GM12878 (cell line): ENCODE measurements around the gene PPP1R15A. TPM values are rescaled to one million over a fixed set of nuclear protein-coding genes. Genes with fewer than 3 reads are reported as not detected.

Experiments
- ATAC-seq: fragments of 200-7000 bp; cut with Tn5 transposase; 3 replicates; pipeline ENCODE4 v1.9.1; 2020; ENCODE audit warnings: mild to moderate bottlenecking, moderate library complexity
- BruUV-seq: library from RNA; stranded (reverse); fragments of 400-500 nt; replicated peaks from 2 replicates; lab custom pipeline; 2021; lab: Mats Ljungman, UMichigan
- CTCF ChIA-PET: fragments of 300-600 bp; sonication (Branson Sonifier 250); formaldehyde crosslinking; extraction: SDS; loops from one replicate; lab custom pipeline; 2021; ENCODE audit warnings: inconsistent platforms; lab: Yijun Ruan, JAX
- POLR2A ChIA-PET: fragments of 350-600 bp; formaldehyde crosslinking; extraction: SDS; loops from one replicate; lab custom pipeline; 2021; ENCODE audit warnings: inconsistent platforms; lab: Charles Lee
- RAD21 ChIA-PET: fragments of 300-600 bp; sonication (Branson Sonifier 250); formaldehyde crosslinking; loops from one replicate; lab custom pipeline; 2023; ENCODE audit warnings: antibody characterized with exemption; ENCODE audit not compliant: unreplicated experiment; lab: Charles Lee
- SMC1A ChIA-PET: fragments of 300-600 bp; sonication (Branson Sonifier 250); formaldehyde crosslinking; loops from one replicate; lab custom pipeline; 2023; ENCODE audit not compliant: unreplicated experiment, uncharacterized antibody; lab: Charles Lee
- DNase-seq: peaks from one replicate; pipeline ENCODE4 v3.0.0-alpha.2; 2011; ENCODE audit warnings: low read depth, low spot score
- FAIRE-seq: peaks from 3 replicates; lab custom pipeline; 2011; peaks lifted over from hg19 to GRCh38; lab: Jason Lieb, UNC
- H2AFZ ChIP-seq: 2 replicates; pipeline ENCODE4 v1.6.0; 2011; ENCODE audit warnings: low read depth, low read length, control low read depth; ENCODE audit not compliant: control insufficient read depth
- H3K27ac ChIP-seq: 2 replicates; pipeline ENCODE4 v1.5.1; 2011; ENCODE audit warnings: control low read depth; ENCODE audit not compliant: control insufficient read depth, insufficient read depth
- H3K27me3 ChIP-seq, 2 experiments: replicated peaks in 1 of 2; 2 replicates each; pipeline versions ENCODE4 v1.6.0 to v1.6.1; 2011; ENCODE audit warnings: low read length in 1 of 2; ENCODE audit not compliant: control insufficient read depth in 2 of 2, insufficient read depth in 2 of 2
- H3K36me3 ChIP-seq, 2 experiments: 2 replicates each; pipeline ENCODE4 v1.5.1; 2011; ENCODE audit warnings: low read length in 1 of 2; ENCODE audit not compliant: control insufficient read depth in 2 of 2, insufficient read depth in 2 of 2
- H3K4me1 ChIP-seq: 2 replicates; pipeline ENCODE4 v1.6.1; 2011; ENCODE audit warnings: mild to moderate bottlenecking, low read length, moderate library complexity, mixed read lengths; ENCODE audit not compliant: control insufficient read depth, insufficient read depth
- H3K4me2 ChIP-seq: 2 replicates; pipeline ENCODE4 v1.6.0; 2011; ENCODE audit warnings: control low read depth; ENCODE audit not compliant: control insufficient read depth, insufficient read depth
- H3K4me3 ChIP-seq: fragments of 200-600 bp; sonication (generic); 2 replicates; pipeline ENCODE4 v1.5.1; 2016
- H3K79me2 ChIP-seq: 2 replicates; pipeline ENCODE4 v1.6.0; 2011; ENCODE audit warnings: low read length; ENCODE audit not compliant: control insufficient read depth, insufficient read depth
- H3K9ac ChIP-seq: 2 replicates; pipeline ENCODE4 v1.8.0; 2011; ENCODE audit warnings: low read length, control low read depth, mixed read lengths; ENCODE audit not compliant: control insufficient read depth, insufficient read depth
- H3K9me3 ChIP-seq: replicated peaks from 3 replicates; pipeline ENCODE4 v1.5.1; 2011; ENCODE audit warnings: mild to moderate bottlenecking, low read length; ENCODE audit not compliant: control insufficient read depth, insufficient read depth
- H4K20me1 ChIP-seq: 2 replicates; pipeline ENCODE4 v1.6.0; 2011; ENCODE audit not compliant: control insufficient read depth, insufficient read depth
- CHD1 ChIP-seq: IDR thresholded peaks from 2 replicates; pipeline ENCODE4 v1.6.1; 2012; ENCODE audit warnings: low read depth, low read length, improper control_type of control experiment
- HCFC1 ChIP-seq: fragments of 150-350 bp; IDR thresholded peaks from 2 replicates; pipeline ENCODE4 v1.6.1; 2014; ENCODE audit warnings: low read length
- IKZF1 ChIP-seq: fragments of 450-650 bp; conservative IDR thresholded peaks from 2 replicates; pipeline ENCODE4 v1.6.1; 2017; ENCODE audit warnings: antibody characterized with exemption, mild to moderate bottlenecking
- IRF3 ChIP-seq: fragments of 450-650 bp; IDR thresholded peaks from 2 replicates; pipeline ENCODE4 v1.6.1; 2014; ENCODE audit warnings: mild to moderate bottlenecking
- MTA2 ChIP-seq: fragments of 450-650 bp; IDR thresholded peaks from 2 replicates; pipeline ENCODE4 v1.6.1; 2016; ENCODE audit warnings: low read depth, mild to moderate bottlenecking, moderate library complexity
- POLR2A ChIP-seq: IDR thresholded peaks from 2 replicates; pipeline ENCODE4 v1.6.1; 2011; ENCODE audit warnings: low read depth, mild to moderate bottlenecking, low read length
- POLR2AphosphoS2 ChIP-seq: IDR thresholded peaks from 2 replicates; pipeline ENCODE4 v1.6.1; 2011; ENCODE audit warnings: low read depth, mild to moderate bottlenecking, low read length, improper control_type of control experiment, moderate library complexity
- SMAD1 ChIP-seq: fragments of 450-650 bp; IDR thresholded peaks from 2 replicates; pipeline ENCODE4 v1.6.1; 2018; ENCODE audit warnings: mild to moderate bottlenecking, low read depth; ENCODE audit not compliant: partially characterized antibody
- ZNF274 ChIP-seq: IDR thresholded peaks from one replicate; pipeline ENCODE4 v1.8.0; 2011; ENCODE audit not compliant: insufficient read length, insufficient read depth
- WGBS: methylation state at CpG from one replicate; pipeline ENCODE4 v1.1.6; 2016; ENCODE audit warnings: low lambda C conversion rate; ENCODE audit not compliant: insufficient replicate concordance, insufficient coverage; ENCODE audit errors: missing lambda C conversion rate; 5-methylcytosine and 5-hydroxymethylcytosine counted together
- in situ Hi-C: fragments of 300-500 bp; cut with MboI; formaldehyde crosslinking; loops from 9 replicates; pipeline ENCODE4 v1.14.3; 2018; ENCODE audit warnings: mixed read lengths
- intact Hi-C: fragments of 100-400 bp; cut with micrococcal nuclease; formaldehyde crosslinking; loops from one replicate; pipeline ENCODE4 v1.14.2; 2022; ENCODE audit not compliant: unreplicated experiment
- polyA plus RNA-seq, 11 experiments: library from polyadenylated mRNA; depleted of rRNA in 4 of 11; unstranded in 6 of 11; stranded (reverse) in 5 of 11; fragments of >200 nt; fragmentation: Nextera tagmentation in 4 of 11; fragmentation: Illumina TruSeq in 1 of 11; extraction: Ambion mirVana in 4 of 11; extraction: Trizol in 1 of 11; gene quantifications; 1 replicate in 1 of 11; 2 replicates in 10 of 11; pipeline versions ENCODE4 v1.2.1 to v1.2.3, GENCODE V29; 2011 to 2016; ENCODE audit warnings: inconsistent platforms in 2 of 11, missing spikeins in 2 of 11, low read depth in 1 of 11
- total RNA-seq, 4 experiments: library from RNA; depleted of rRNA in 3 of 4; stranded (reverse); fragments of >200 nt in 3 of 4; fragmentation: Illumina TruSeq in 1 of 4; extraction: Trizol in 1 of 4; gene quantifications; 2 replicates each; pipeline versions ENCODE4 v1.2.1 to v1.2.3, GENCODE V29; 2013 to 2021
- TF ChIP-seq, protein P1 (sequence below): IDR thresholded peaks from 2 replicates; pipeline ENCODE4 v1.6.1; 2011; ENCODE audit warnings: low read depth, mild to moderate bottlenecking, low read length, moderate library complexity, borderline replicate concordance; ENCODE audit errors: extremely low read depth

PPP1R15A gene
- total and polyA plus RNA-seq, 10 of the 15 experiments (the other 5 are each of a cell fraction or from before 2014, with no cell fraction given), result 0.68 to 50.8 (median 27.7) TPM

DNA sequence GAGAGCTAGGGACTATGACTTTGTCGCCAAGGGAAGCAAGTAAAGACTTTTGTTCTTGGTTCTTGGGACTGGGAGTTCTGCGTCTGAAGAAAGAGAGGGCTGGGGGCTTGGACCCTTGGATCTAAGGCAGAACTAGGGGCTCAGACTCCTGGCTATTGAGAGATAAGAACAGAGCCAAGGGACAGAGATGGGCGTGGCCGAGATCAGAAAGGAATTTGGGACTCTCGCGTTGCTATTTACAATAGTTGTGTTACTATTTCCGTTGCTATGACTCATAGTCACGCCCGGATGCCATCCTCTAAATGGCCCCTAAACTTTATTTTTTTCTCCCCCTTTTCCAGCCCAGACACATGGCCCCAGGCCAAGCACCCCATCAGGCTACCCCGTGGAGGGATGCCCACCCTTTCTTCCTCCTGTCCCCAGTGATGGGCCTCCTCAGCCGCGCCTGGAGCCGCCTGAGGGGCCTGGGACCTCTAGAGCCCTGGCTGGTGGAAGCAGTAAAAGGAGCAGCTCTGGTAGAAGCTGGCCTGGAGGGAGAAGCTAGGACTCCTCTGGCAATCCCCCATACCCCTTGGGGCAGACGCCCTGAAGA lies 759 bp downstream of the PPP1R15A start (continued):
- no peak for TF ChIP-seq IRF3
- TF ChIP-seq, protein P1, sequence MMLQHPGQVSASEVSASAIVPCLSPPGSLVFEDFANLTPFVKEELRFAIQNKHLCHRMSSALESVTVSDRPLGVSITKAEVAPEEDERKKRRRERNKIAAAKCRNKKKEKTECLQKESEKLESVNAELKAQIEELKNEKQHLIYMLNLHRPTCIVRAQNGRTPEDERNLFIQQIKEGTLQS, result no peak
- TF ChIP-seq MTA2, result no peak

DNA sequence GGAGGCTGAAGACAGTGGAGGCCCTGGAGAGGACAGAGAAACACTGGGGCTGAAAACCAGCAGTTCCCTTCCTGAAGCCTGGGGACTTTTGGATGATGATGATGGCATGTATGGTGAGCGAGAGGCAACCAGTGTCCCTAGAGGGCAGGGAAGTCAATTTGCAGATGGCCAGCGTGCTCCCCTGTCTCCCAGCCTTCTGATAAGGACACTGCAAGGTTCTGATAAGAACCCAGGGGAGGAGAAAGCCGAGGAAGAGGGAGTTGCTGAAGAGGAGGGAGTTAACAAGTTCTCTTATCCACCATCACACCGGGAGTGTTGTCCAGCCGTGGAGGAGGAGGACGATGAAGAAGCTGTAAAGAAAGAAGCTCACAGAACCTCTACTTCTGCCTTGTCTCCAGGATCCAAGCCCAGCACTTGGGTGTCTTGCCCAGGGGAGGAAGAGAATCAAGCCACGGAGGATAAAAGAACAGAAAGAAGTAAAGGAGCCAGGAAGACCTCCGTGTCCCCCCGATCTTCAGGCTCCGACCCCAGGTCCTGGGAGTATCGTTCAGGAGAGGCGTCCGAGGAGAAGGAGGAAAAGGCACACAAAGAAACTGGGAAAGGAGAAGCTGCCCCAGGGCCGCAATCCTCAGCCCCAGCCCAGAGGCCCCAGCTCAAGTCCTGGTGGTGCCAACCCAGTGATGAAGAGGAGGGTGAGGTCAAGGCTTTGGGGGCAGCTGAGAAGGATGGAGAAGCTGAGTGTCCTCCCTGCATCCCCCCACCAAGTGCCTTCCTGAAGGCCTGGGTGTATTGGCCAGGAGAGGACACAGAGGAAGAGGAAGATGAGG lies 1.5 kb downstream of the PPP1R15A start:
- DNase-seq, result no peak
- Histone ChIP-seq H3K27me3 (no peaks in the 10 kb centered on the region), H3K36me3 (peaks cover 1 to 10% of the 10 kb centered on the region in 2 experiments; a peak in 2 of 4 replicates), H2AFZ (no peak overlapping the region), H3K4me2 (peak overlapping the region; percentile 98), H3K4me3 (peak overlapping the region; percentile 100), H4K20me1 (no peaks in the 10 kb centered on the region), H3K4me1 (peaks cover 8% of the 10 kb centered on the region), H3K79me2 (peaks cover 50% of the 10 kb centered on the region), H3K27ac (peak overlapping the region; percentile 94), H3K9me3 (peaks cover 2% of the 10 kb centered on the region; the same call in 2 of the 3 replicates), H3K9ac (peak overlapping the region; percentile 99)
- no peak for FAIRE-seq
- TF ChIP-seq POLR2AphosphoS2 (peak; percentile 71; the same call in 1 of the 2 replicates), CHD1 (peak; percentile 39; the same call in 1 of the 2 replicates), SMAD1 (peak; percentile 22), ZNF274 (no peak), POLR2A (peak; percentile 58; the same call in 1 of the 2 replicates), IKZF1 (no peak), HCFC1 (no peak)
- intact Hi-C loops, result loop anchor here (2.0 kb wide), 1 partner anchor 19 kb away; no protein-coding TSS in a partner anchor
- no TSS peak for BruUV-seq
- WGBS, result 26% methylated on average over 13 of the region's 14 CpGs
- in situ Hi-C loops, result no loop called here
- ATAC-seq, result peak; percentile 5; the same call in 1 of the 3 replicates
- CTCF ChIA-PET, result interaction anchor here (0.6 to 3.6 kb wide), 14 partner anchors 12 to 152 kb away, joined by 3 to 22 read pairs (median 3); partner anchors contain the start of genes GYS1, NUCB1 and RUVBL2
- POLR2A ChIA-PET, result interaction anchor here (0.6 to 6.7 kb wide), 19 partner anchors 12 to 1544 kb away, joined by 3 to 64 read pairs (median 7); partner anchors contain the start of genes BAX, FTL, GYS1 and HSD17B14
- RAD21 ChIA-PET, result interaction anchor here (1.0 to 5.0 kb wide), 10 partner anchors 22 to 120 kb away, joined by 3 to 26 read pairs (median 8); partner anchors contain the start of genes FTL, GYS1, NUCB1 and RUVBL2
- SMC1A ChIA-PET, result interaction anchor here (0.7 to 4.5 kb wide), 10 partner anchors 12 to 120 kb away, joined by 3 to 28 read pairs (median 8); partner anchors contain the start of genes FTL, GYS1, NUCB1 and RUVBL2
